BLaER1 (cell line): Measurements from ENCODE around the gene ARPC1B.
"Not testable (repeated sequence)": the region's sequence is repeated elsewhere in the genome, so short reads cannot be mapped to it uniquely, and the experiment has no call there.

Experiments
- H3K27ac ChIP-seq: shearing (Covaris generic); formaldehyde crosslinking; 2 replicates; pipeline ENCODE4 v1.8.1; 2022
- H3K27me3 ChIP-seq: shearing (Covaris generic); formaldehyde crosslinking; 2 replicates; pipeline ENCODE4 v1.8.1; 2022
- H3K36me3 ChIP-seq: shearing (Covaris generic); formaldehyde crosslinking; 2 replicates; pipeline ENCODE4 v1.8.1; 2022
- H3K4me1 ChIP-seq: shearing (Covaris generic); formaldehyde crosslinking; 2 replicates; pipeline ENCODE4 v1.8.1; 2022
- H3K4me2 ChIP-seq: shearing (Covaris generic); formaldehyde crosslinking; 2 replicates; pipeline ENCODE4 v1.8.1; 2022
- H3K4me3 ChIP-seq: shearing (Covaris generic); formaldehyde crosslinking; 2 replicates; pipeline ENCODE4 v1.8.1; 2022
- H3K9ac ChIP-seq: shearing (Covaris generic); formaldehyde crosslinking; 2 replicates; pipeline ENCODE4 v1.8.1; 2022
- H3K9me3 ChIP-seq: shearing (Covaris generic); formaldehyde crosslinking; 2 replicates; pipeline ENCODE4 v1.8.1; 2022
- H4K20me1 ChIP-seq: shearing (Covaris generic); formaldehyde crosslinking; 2 replicates; pipeline ENCODE4 v1.8.1; 2022
- Cebpa-rat ChIP-seq: shearing (Covaris generic); IDR thresholded peaks from 2 replicates; pipeline ENCODE4 v1.8.1; 2022

The ARPC1B gene

GRCh38 chr7:99374111-99375064 is at the start of gene ARPC1B:
Gene ARPC1B (plus strand): TSS chr7:99374730. CDS start chr7:99385715, 10,985 bp downstream.
- peak within 1 kb of the TSS; percentile 78 for H3K9ac ChIP-seq
- no peaks in the 10 kb centered on the region for H3K9me3 ChIP-seq
- H3K4me2 ChIP-seq: peak within 1 kb of the TSS; percentile 74
- H4K20me1 ChIP-seq: peaks cover 38% of the 10 kb centered on the region
- H3K27ac ChIP-seq: peak within 1 kb of the TSS; percentile 75
- H3K36me3 ChIP-seq: peaks cover 27% of the 10 kb centered on the region
- TF ChIP-seq Cebpa-rat: no peak
- no peaks in the 10 kb centered on the region for H3K27me3 ChIP-seq
- peaks cover 28% of the 10 kb centered on the region for H3K4me1 ChIP-seq
- peak within 1 kb of the TSS; percentile 82 for H3K4me3 ChIP-seq

- Histone ChIP-seq H3K4me3 (peak overlapping the region; percentile 84), H3K4me2 (peak overlapping the region; percentile 89), H3K9ac (peak overlapping the region; percentile 90), H3K27me3 (no peaks in the 10 kb centered on the region), H4K20me1 (peaks cover 43% of the 10 kb centered on the region), H3K36me3 (peaks cover 9% of the 10 kb centered on the region; the same call in 1 of the 2 replicates), H3K9me3 (no peaks in the 10 kb centered on the region), H3K4me1 (peaks cover 40% of the 10 kb centered on the region), H3K27ac (peak overlapping the region; percentile 83)
- TF ChIP-seq Cebpa-rat: no peak
Measured at GRCh38 chr7:99325001-99325493, 49.5 kb upstream of the ARPC1B start.

GRCh38 chr7:99325592-99326407 is 48.7 kb upstream of the ARPC1B start, which contains the start of gene ARPC1A:
Gene ARPC1A (plus strand): TSS chr7:99325898. CDS start chr7:99333354, 7,456 bp downstream.
- no peaks in the 10 kb centered on the region for H3K27me3 ChIP-seq
- no peak for TF ChIP-seq Cebpa-rat

GRCh38 chr7:99326408-99326782 is 48.1 kb upstream of the ARPC1B start:
- no peak for TF ChIP-seq Cebpa-rat
- H3K9ac ChIP-seq: peak overlapping the region; percentile 90
- H3K36me3 ChIP-seq: peaks cover 20% of the 10 kb centered on the region; the same call in 1 of the 2 replicates
- H3K4me1 ChIP-seq: peaks cover 40% of the 10 kb centered on the region
- H3K4me2 ChIP-seq: peak overlapping the region; percentile 89
- H3K27me3 ChIP-seq: no peaks in the 10 kb centered on the region
- peak overlapping the region; percentile 84 for H3K4me3 ChIP-seq
- H3K9me3 ChIP-seq: no peaks in the 10 kb centered on the region
- H4K20me1 ChIP-seq: peaks cover 56% of the 10 kb centered on the region
- peak overlapping the region; percentile 83 for H3K27ac ChIP-seq

More at GRCh38 chr7:99325592-99326407, 48.7 kb upstream of the ARPC1B start, which contains the start of gene ARPC1A:
- Histone ChIP-seq H3K4me3 (peak within 1 kb of the TSS; percentile 84), H3K36me3 (peaks cover 15% of the 10 kb centered on the region; the same call in 1 of the 2 replicates), H3K4me2 (peak within 1 kb of the TSS; percentile 89), H3K4me1 (peaks cover 40% of the 10 kb centered on the region), H4K20me1 (peaks cover 50% of the 10 kb centered on the region), H3K9ac (peak within 1 kb of the TSS; percentile 90), H3K27ac (peak within 1 kb of the TSS; percentile 83), H3K9me3 (no peaks in the 10 kb centered on the region)

DNA sequence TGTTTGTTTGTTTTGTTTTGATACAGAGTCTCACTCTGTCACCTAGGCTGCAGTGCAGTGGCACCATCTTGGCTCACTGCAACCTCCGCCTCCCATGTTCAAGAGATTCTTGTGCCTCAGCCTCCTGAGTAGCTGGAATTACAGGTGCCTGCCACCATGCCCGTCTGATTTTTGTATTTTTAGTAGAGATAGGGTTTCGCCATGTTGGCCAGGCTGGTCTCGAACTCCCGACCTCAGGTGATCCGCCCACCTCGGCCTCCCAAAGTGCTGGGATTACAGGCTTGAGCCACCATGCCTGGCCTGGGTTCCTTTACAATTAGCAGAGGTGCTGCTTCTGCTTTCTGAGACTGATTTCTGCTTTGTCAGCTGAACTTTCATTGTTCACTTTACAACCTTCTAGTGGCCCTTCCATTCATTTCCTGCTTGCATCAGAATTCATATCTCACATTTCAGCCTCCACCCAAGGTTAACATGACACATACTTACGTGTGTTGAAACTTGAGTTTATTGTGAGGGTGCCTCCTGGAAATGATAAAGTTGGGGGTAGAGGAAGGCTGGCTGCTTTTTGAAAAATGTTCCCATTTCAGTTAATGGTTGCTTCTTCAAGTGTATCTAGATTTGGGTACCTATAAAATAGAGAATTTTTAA is 44.1 kb upstream of the ARPC1B start:
- Histone ChIP-seq H3K36me3 (peaks cover 61% of the 10 kb centered on the region), H3K4me1 (peaks cover 27% of the 10 kb centered on the region), H4K20me1 (peaks cover 97% of the 10 kb centered on the region)
- not testable (repeated sequence) for H3K27me3 ChIP-seq, H3K9me3 ChIP-seq, H3K4me3 ChIP-seq, H3K9ac ChIP-seq, H3K4me2 ChIP-seq, H3K27ac ChIP-seq

- no peak for TF ChIP-seq Cebpa-rat
- Histone ChIP-seq H3K36me3 (peaks cover 66% of the 10 kb centered on the region), H3K4me2 (no peak overlapping the region), H4K20me1 (peaks cover 99% of the 10 kb centered on the region), H3K4me1 (peaks cover 27% of the 10 kb centered on the region), H3K27ac (no peak overlapping the region), H3K4me3 (no peak overlapping the region), H3K9ac (no peak overlapping the region), H3K27me3 (no peaks in the 10 kb centered on the region), H3K9me3 (no peaks in the 10 kb centered on the region)
Measured at GRCh38 chr7:99331002-99331401, 43.5 kb upstream of the ARPC1B start.

DNA sequence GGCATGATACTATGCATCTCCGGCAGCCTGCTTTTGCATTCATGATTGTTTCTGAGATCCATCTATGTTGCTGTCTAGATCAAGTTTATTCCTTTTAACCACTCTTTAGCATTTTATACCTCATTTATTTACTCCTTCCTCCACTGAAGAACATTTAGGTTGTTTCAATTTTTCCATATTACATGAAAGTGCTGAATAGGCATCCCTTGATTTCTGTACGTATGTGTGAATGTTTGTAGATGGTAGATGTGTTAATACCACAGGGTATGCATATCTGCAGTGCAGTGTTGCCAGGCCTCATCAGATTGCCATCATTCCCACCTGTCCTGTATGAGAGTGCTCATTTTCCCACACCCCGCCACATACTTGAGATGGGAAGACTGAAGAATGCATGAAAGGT is 34.9 kb upstream of the ARPC1B start:
- H4K20me1 ChIP-seq: peaks cover 60% of the 10 kb centered on the region

DNA sequence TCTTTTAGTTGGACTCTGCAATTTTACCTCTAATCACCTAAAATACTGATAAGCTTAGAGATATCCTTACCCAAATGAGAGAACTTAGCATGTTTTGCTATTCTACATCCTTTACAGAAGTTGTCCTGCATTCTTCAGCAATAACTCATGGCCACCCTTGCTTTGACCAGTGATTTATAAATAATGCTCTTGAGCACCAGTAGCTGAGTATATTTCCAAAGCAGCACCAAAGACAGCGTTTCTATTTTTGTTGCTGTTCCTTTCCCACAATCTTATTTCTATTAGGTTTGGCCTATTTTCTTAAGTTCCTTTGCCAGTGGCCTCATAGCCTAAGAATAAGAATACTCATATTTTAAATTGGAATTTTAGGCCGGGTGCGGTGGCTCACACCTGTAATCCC is 33.9 kb upstream of the ARPC1B start:
- Histone ChIP-seq H4K20me1 (peaks cover 49% of the 10 kb centered on the region), H3K4me1 (no peaks in the 10 kb centered on the region), H3K4me2 (no peak overlapping the region), H3K9ac (no peak overlapping the region), H3K27me3 (no peaks in the 10 kb centered on the region), H3K27ac (no peak overlapping the region), H3K36me3 (peaks cover 98% of the 10 kb centered on the region), H3K4me3 (no peak overlapping the region), H3K9me3 (no peaks in the 10 kb centered on the region)
- no peak for TF ChIP-seq Cebpa-rat

More for the DNA sequence above, 34.9 kb upstream of the ARPC1B start:
- Histone ChIP-seq H3K9me3 (no peaks in the 10 kb centered on the region), H3K4me2 (no peak overlapping the region), H3K4me3 (no peak overlapping the region), H3K36me3 (peaks cover 98% of the 10 kb centered on the region), H3K9ac (no peak overlapping the region), H3K27ac (no peak overlapping the region), H3K27me3 (no peaks in the 10 kb centered on the region), H3K4me1 (no peaks in the 10 kb centered on the region)
- no peak for TF ChIP-seq Cebpa-rat

- H3K4me2 ChIP-seq: no peak overlapping the region
- TF ChIP-seq Cebpa-rat: no peak
- peaks cover 100% of the 10 kb centered on the region for H3K36me3 ChIP-seq
- H3K27ac ChIP-seq: no peak overlapping the region
- no peaks in the 10 kb centered on the region for H3K27me3 ChIP-seq
- no peaks in the 10 kb centered on the region for H3K4me1 ChIP-seq
- H3K9me3 ChIP-seq: no peaks in the 10 kb centered on the region
- peaks cover 44% of the 10 kb centered on the region for H4K20me1 ChIP-seq
- H3K4me3 ChIP-seq: no peak overlapping the region
- H3K9ac ChIP-seq: no peak overlapping the region
Measured at GRCh38 chr7:99344061-99344647, 30.4 kb upstream of the ARPC1B start.

DNA sequence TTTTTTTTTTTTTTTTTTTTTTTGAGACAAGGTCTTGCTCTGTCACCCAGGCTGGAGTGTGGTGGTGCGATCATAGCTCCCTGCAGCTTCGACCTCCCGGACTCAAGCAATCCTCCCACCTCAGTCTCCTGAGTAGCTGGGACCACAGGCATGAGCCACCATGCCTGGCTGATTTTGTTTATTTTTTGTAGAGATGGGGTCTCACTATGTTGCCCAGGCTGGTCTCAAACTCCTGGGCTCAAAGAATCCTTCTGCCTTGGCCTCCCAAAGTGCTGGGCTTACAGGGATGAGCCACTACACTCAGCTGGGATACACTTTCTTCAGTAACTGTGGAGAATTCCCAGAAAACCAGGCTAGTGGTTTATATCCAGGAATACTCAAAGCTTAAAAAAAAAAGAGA is 23.9 kb upstream of the ARPC1B start:
- H3K9ac ChIP-seq, H3K9me3 ChIP-seq, H3K4me2 ChIP-seq, H3K27ac ChIP-seq, H3K4me1 ChIP-seq, H3K4me3 ChIP-seq, H3K27me3 ChIP-seq: not testable (repeated sequence)
- H3K36me3 ChIP-seq: peaks cover 99% of the 10 kb centered on the region
- peaks cover 22% of the 10 kb centered on the region for H4K20me1 ChIP-seq
